Left lung (tissue), 10 donors: ENCODE measurements around the gene HOXC10. TPM values are rescaled to one million over a fixed set of nuclear protein-coding genes. Genes with fewer than 3 reads are reported as not detected.

Source experiments
- ATAC-seq: fragments of 200-7000 bp; cut with Tn5 transposase; one replicate; pipeline ENCODE4 v1.9.1; 2020; ENCODE audit warnings: moderate library complexity
- DNase-seq, 4 donors: peaks; one replicate each; pipeline ENCODE4 v3.0.0-alpha.2; 2013 to 2020
- H3K27ac ChIP-seq, 2 donors: fragments of 200-600 bp; sonication (generic) in 1 of 2; one replicate each; pipeline versions ENCODE4 v1.5.0 to v1.8.0; 2020 to 2021
- H3K27me3 ChIP-seq, 2 donors: fragments of 200-600 bp; sonication (generic) in 1 of 2; one replicate each; pipeline versions ENCODE4 v1.5.0 to v1.8.0; 2020 to 2021
- H3K36me3 ChIP-seq, 2 donors: fragments of 200-600 bp; sonication (generic) in 1 of 2; one replicate each; pipeline versions ENCODE4 v1.5.0 to v1.8.0; 2020 to 2021
- H3K4me1 ChIP-seq, 2 donors: fragments of 200-600 bp; one replicate each; pipeline ENCODE4 v1.8.0; 2021
- H3K4me3 ChIP-seq, 2 donors: fragments of 200-600 bp; sonication (generic) in 1 of 2; one replicate each; pipeline versions ENCODE4 v1.5.0 to v1.8.0; 2020 to 2021; ENCODE audit warnings: mild to moderate bottlenecking in 1 of 2
- H3K9me3 ChIP-seq, 2 donors: fragments of 200-600 bp; sonication (generic) in 1 of 2; one replicate each; pipeline versions ENCODE4 v1.5.0 to v1.8.0; 2020 to 2021
- CTCF ChIP-seq, 2 donors: fragments of 200-600 bp; sonication (generic) in 1 of 2; IDR thresholded peaks; one replicate each; pipeline versions ENCODE4 v1.5.0 to v1.8.0; 2021; ENCODE audit warnings: antibody characterized with exemption in 2 of 2
- intact Hi-C, 2 donors: fragments of 100-400 bp; cut with DNase I; formaldehyde crosslinking; loops; one replicate each; pipeline versions ENCODE4 v1.11.2 to v1.14.2; 2022
- polyA plus RNA-seq, 6 donors: library from polyadenylated mRNA; unstranded; fragments of 120-200 nt; gene quantifications; one replicate each; pipeline ENCODE4 v1.2.1, GENCODE V29; 2013; ENCODE audit not compliant: insufficient read length in 6 of 6
- total RNA-seq, 2 donors: library from RNA; stranded (reverse); fragmentation: NEBNext Ultra II Directional; extraction: Animal tissue kit (Norgen Biotek cat#: 25700); gene quantifications; one replicate each; pipeline ENCODE4 v1.2.1, GENCODE V29; 2021
- donor health status: DM: no; HTN: yes; CAD: no.
- donor health status: DM: no; HTN: no; CAD: no.

Gene HOXC10
- total and polyA plus RNA-seq, 8 donors, result 0.15 to 0.52 (median 0.31) TPM; not detected in 3

- H3K9me3 ChIP-seq, result no peaks in the 10 kb centered on the region
- no peak for ATAC-seq
- peaks cover 99 to 100% of the 10 kb centered on the region in 2 donors for H3K27me3 ChIP-seq
- DNase-seq, result peak in 1 of 4 donors; percentile 34
- no peak overlapping the region for H3K27ac ChIP-seq
- H3K4me1 ChIP-seq, result peaks cover 17 to 33% of the 10 kb centered on the region in 2 donors
- no peak for TF ChIP-seq CTCF (IDR thresholded peaks at IDR 0.05)
- H3K4me3 ChIP-seq, result no peak overlapping the region
- no peaks in the 10 kb centered on the region for H3K36me3 ChIP-seq
- intact Hi-C loops, result no loop called here
Measured at GRCh38 chr12:53998110-53998899, 13.4 kb downstream of the HOXC10 start.

GRCh38 chr12:53998900-53999236 lies 13.9 kb downstream of the HOXC10 start:
- H3K9me3 ChIP-seq, result no peaks in the 10 kb centered on the region
- DNase-seq (no peak), ATAC-seq (no peak)
- no peak overlapping the region for H3K4me3 ChIP-seq
- H3K36me3 ChIP-seq, result no peaks in the 10 kb centered on the region
- H3K4me1 ChIP-seq, result peaks cover 17 to 33% of the 10 kb centered on the region in 2 donors
- no peak for TF ChIP-seq CTCF (IDR thresholded peaks at IDR 0.05)
- H3K27ac ChIP-seq, result no peak overlapping the region
- intact Hi-C loops, result no loop called here
- peaks cover 99 to 100% of the 10 kb centered on the region in 2 donors for H3K27me3 ChIP-seq

GRCh38 chr12:53999559-54000115 lies 14.7 kb downstream of the HOXC10 start:
- Histone ChIP-seq H3K4me3 (peak overlapping the region in 1 of 2 donors; percentile 17), H3K4me1 (peaks cover 15 to 26% of the 10 kb centered on the region in 2 donors), H3K9me3 (no peaks in the 10 kb centered on the region), H3K27me3 (peaks cover 99 to 100% of the 10 kb centered on the region in 2 donors), H3K27ac (no peak overlapping the region), H3K36me3 (no peaks in the 10 kb centered on the region)
- peak in 1 of 4 donors; percentile 51 for DNase-seq
- ATAC-seq, result no peak
- intact Hi-C loops, result loop anchor here in 1 of 2 donors (10.0 kb wide), 1 partner anchor 195 kb away; no protein-coding TSS in a partner anchor
- TF ChIP-seq CTCF (IDR thresholded peaks at IDR 0.05), result no peak

- Histone ChIP-seq H3K27me3 (peaks cover 99 to 100% of the 10 kb centered on the region in 2 donors), H3K4me3 (peak within 1 kb of the TSS in 1 of 2 donors; percentile 17), H3K4me1 (peaks cover 8 to 18% of the 10 kb centered on the region in 2 donors), H3K9me3 (no peaks in the 10 kb centered on the region), H3K27ac (no peak within 1 kb of the TSS), H3K36me3 (no peaks in the 10 kb centered on the region)
- DNase-seq, result no peak
- intact Hi-C loops, result loop anchor here in 1 of 2 donors (10.0 kb wide), 1 partner anchor 194 kb away; no protein-coding TSS in a partner anchor
- ATAC-seq, result peak; percentile 14
- no peak for TF ChIP-seq CTCF (IDR thresholded peaks at IDR 0.05)
Measured at GRCh38 chr12:54000116-54001114, 15.5 kb downstream of the HOXC10 start, which contains the start of gene HOXC9. Gene HOXC9, plus strand, starts transcription at chr12:54000161. Its CDS starts 28 bp downstream, at chr12:54000189.
